ENCODE data around the gene CDX1.

CDX1 gene

DNA sequence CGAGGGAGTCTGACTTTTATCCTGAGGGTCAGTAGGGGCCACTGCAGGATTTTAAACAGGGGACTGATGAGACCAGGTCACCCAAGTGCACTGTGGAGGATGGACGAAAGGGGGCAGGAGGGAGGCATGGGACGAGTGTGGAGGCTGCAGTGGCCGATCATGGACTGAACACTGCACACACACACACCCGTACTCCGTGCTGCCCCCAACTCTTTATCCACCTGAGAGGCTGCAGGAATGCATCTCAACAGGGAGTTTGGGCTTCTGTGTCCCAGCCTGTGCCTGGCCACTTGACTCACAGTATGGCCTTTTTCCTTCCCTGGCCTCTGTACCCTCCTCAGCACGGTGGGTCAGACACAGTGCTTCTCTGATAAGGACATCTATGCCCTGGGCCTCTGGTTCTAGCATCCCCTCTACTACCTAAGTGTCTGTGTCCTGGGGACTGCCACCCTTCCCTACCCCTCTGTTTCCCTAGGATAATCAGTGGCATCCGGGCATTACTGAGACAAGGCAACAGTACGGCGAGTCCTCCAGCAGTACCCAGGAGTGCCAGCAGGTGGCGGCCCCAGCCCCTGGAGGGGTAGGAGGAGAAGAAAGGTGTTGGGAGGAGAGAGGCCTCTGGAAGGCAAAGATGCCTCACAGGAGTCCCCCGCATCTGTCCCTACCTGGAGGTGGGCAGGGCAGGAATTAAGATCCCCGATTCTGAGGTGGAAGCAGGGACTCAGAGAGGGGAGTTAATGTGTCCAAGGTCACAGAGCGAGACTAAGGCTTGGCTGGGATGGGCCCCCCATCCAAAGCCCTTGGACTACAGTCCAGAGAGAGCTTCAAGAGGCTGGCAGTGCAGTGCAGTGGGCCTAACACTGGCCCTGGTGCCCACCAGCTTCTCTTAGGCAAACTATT lies 5.1 kb upstream of the CDX1 start:
- Histone ChIP-seq H2BK12ac (ENCODE audit: low read length) (no peak overlapping the region), H2AK5ac (ENCODE audit: low read depth, low read length) (no peak overlapping the region), H2BK120ac (ENCODE audit: low read depth, low read length) (no peak overlapping the region), H3K27me3 (ENCODE audit: control insufficient read depth in 3 of 3, insufficient read depth in 3 of 3, low read depth in 1 of 3, low read length in 3 of 3) (peaks cover 0 to 12% (median 3%) of the 10 kb centered on the region in 3 experiments), H3K18ac (ENCODE audit: low read length) (peak overlapping the region; percentile 78), H3K4me3 (ENCODE audit: low read length in 2 of 2) (peak overlapping the region in 1 of 2 donors; percentile 24), H3K4ac (ENCODE audit: low read length) (no peak overlapping the region), H2BK5ac (ENCODE audit: low read length) (no peak overlapping the region), H3K14ac (ENCODE audit: low read length) (no peak overlapping the region), H3K36me3 (replicated peaks in 1 of 2; ENCODE audit: control insufficient read depth in 2 of 2, insufficient read depth in 2 of 2, low read length in 2 of 2) (no peaks in the 10 kb centered on the region), H2BK15ac (ENCODE audit: low read length) (peak overlapping the region; percentile 2), H3K27ac (replicated peaks; ENCODE audit: low read length) (no peak overlapping the region), H3K79me1 (ENCODE audit: low read depth, low read length) (no peaks in the 10 kb centered on the region), H3K23ac (ENCODE audit: low read depth, low read length, poor library complexity) (no peak overlapping the region), H3K9ac (ENCODE audit: low read depth, low read length, poor library complexity) (no peak overlapping the region), H3K4me2 (ENCODE audit: insufficient read depth, low read length, poor library complexity, severe bottlenecking) (peak overlapping the region; percentile 19), H4K8ac (ENCODE audit: low read depth, low read length) (peak overlapping the region; percentile 26), H2AFZ (ENCODE audit: low read length) (peak overlapping the region; percentile 92), H3K9me3 (replicated peaks in 1 of 2; ENCODE audit: control insufficient read depth in 2 of 2, insufficient read depth in 1 of 2, low read depth in 1 of 2, low read length in 2 of 2) (no peaks in the 10 kb centered on the region), H3K4me1 (ENCODE audit: control insufficient read depth in 2 of 2, insufficient read depth in 1 of 2, low read depth in 1 of 2, low read length in 2 of 2) (peaks cover 8 to 25% of the 10 kb centered on the region in 2 donors), H4K91ac (ENCODE audit: low read depth, low read length, poor library complexity) (peak overlapping the region; percentile 77)
- DNase-seq (ENCODE audit: low spot score), result peak; percentile 74
- WGBS, 2 donors (ENCODE audit: extremely low coverage in 2 of 2, insufficient read length in 2 of 2, insufficient replicate concordance in 1 of 2), result no CpG with 5 or more reads among the region's 14 CpGs

DNA sequence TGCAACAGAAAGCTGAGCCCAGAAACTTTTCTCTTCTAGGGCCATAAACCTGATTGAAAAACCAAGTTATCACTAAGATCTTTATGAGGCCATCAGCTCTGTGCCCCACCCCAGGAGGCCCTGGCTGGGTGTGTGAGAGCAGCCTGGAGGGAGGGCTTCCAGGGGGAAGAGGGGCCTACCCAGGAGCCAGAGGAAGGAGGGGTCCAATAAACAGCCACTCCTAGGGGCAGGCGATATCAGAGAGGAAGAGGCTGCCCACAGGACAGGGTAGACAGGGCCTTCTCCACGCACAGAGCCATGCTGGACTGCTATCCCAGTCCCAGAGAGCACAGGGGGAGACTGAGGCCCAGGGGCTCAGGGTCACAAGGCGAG lies 4.5 kb upstream of the CDX1 start:
- H3K4ac ChIP-seq (ENCODE audit: low read length), result no peak overlapping the region
- H2AFZ ChIP-seq (ENCODE audit: low read length), result peak overlapping the region; percentile 15
- H3K27ac ChIP-seq (replicated peaks; ENCODE audit: low read length), result no peak overlapping the region
- peak overlapping the region; percentile 64 for H2AK5ac ChIP-seq (ENCODE audit: low read depth, low read length)
- no peaks in the 10 kb centered on the region for H3K9me3 ChIP-seq (replicated peaks in 1 of 2; ENCODE audit: control insufficient read depth in 2 of 2, insufficient read depth in 1 of 2, low read depth in 1 of 2, low read length in 2 of 2)
- H2BK120ac ChIP-seq (ENCODE audit: low read depth, low read length), result no peak overlapping the region
- H3K36me3 ChIP-seq (replicated peaks in 1 of 2; ENCODE audit: control insufficient read depth in 2 of 2, insufficient read depth in 2 of 2, low read length in 2 of 2), result no peaks in the 10 kb centered on the region
- DNase-seq (ENCODE audit: low spot score), result no peak
- no peak overlapping the region for H3K4me3 ChIP-seq (ENCODE audit: low read length in 2 of 2)
- no CpG with 5 or more reads among the region's 3 CpGs for WGBS, 2 donors (ENCODE audit: extremely low coverage in 2 of 2, insufficient read length in 2 of 2, insufficient replicate concordance in 1 of 2)
- H3K27me3 ChIP-seq (ENCODE audit: control insufficient read depth in 3 of 3, insufficient read depth in 3 of 3, low read depth in 1 of 3, low read length in 3 of 3), result peaks cover 0 to 18% (median 7%) of the 10 kb centered on the region in 3 experiments
- H3K9ac ChIP-seq (ENCODE audit: low read depth, low read length, poor library complexity), result no peak overlapping the region
- no peak overlapping the region for H2BK12ac ChIP-seq (ENCODE audit: low read length)
- H2BK5ac ChIP-seq (ENCODE audit: low read length), result no peak overlapping the region
- no peak overlapping the region for H3K23ac ChIP-seq (ENCODE audit: low read depth, low read length, poor library complexity)
- peaks cover 8 to 25% of the 10 kb centered on the region in 2 donors for H3K4me1 ChIP-seq (ENCODE audit: control insufficient read depth in 2 of 2, insufficient read depth in 1 of 2, low read depth in 1 of 2, low read length in 2 of 2)
- no peak overlapping the region for H4K8ac ChIP-seq (ENCODE audit: low read depth, low read length)
- H2BK15ac ChIP-seq (ENCODE audit: low read length), result no peak overlapping the region
- H3K4me2 ChIP-seq (ENCODE audit: insufficient read depth, low read length, poor library complexity, severe bottlenecking), result no peak overlapping the region
- H3K79me1 ChIP-seq (ENCODE audit: low read depth, low read length), result no peaks in the 10 kb centered on the region
- H4K91ac ChIP-seq (ENCODE audit: low read depth, low read length, poor library complexity), result no peak overlapping the region
- no peak overlapping the region for H3K14ac ChIP-seq (ENCODE audit: low read length)
- no peak overlapping the region for H3K18ac ChIP-seq (ENCODE audit: low read length)

DNA sequence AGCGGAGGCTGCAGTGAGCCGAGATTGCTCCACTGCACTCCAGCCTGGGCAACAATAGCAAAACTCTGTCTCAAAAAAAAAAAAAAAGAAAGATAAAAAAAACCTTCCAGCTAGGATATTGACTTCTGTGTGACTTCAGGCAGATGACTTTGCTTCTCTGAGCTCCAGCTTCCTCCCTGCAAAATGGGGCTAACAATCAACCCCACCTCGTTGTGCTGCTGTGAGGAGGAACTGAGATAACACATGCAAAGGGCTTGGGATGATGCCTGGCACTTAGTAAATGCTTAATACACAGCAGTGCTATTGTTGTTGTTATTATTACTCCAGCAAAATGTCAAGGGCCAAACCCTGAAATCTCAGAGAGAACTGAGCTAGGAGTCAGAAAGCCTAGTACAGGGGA lies 3.5 kb upstream of the CDX1 start:
- H3K4me3 ChIP-seq (ENCODE audit: low read length in 2 of 2), result no peak overlapping the region
- H2AK5ac ChIP-seq (ENCODE audit: low read depth, low read length), result no peak overlapping the region
- no peak overlapping the region for H3K14ac ChIP-seq (ENCODE audit: low read length)
- H4K8ac ChIP-seq (ENCODE audit: low read depth, low read length), result no peak overlapping the region
- H3K79me1 ChIP-seq (ENCODE audit: low read depth, low read length), result no peaks in the 10 kb centered on the region
- peaks cover 3 to 27% (median 9%) of the 10 kb centered on the region in 3 experiments for H3K27me3 ChIP-seq (ENCODE audit: control insufficient read depth in 3 of 3, insufficient read depth in 3 of 3, low read depth in 1 of 3, low read length in 3 of 3)
- H3K9ac ChIP-seq (ENCODE audit: low read depth, low read length, poor library complexity), result no peak overlapping the region
- H2BK15ac ChIP-seq (ENCODE audit: low read length), result no peak overlapping the region
- no peak overlapping the region for H3K4ac ChIP-seq (ENCODE audit: low read length)
- DNase-seq (ENCODE audit: low spot score), result no peak
- WGBS, 2 donors (ENCODE audit: extremely low coverage in 2 of 2, insufficient read length in 2 of 2, insufficient replicate concordance in 1 of 2), result no CpG with 5 or more reads among the region's 3 CpGs
- no peak overlapping the region for H2BK120ac ChIP-seq (ENCODE audit: low read depth, low read length)
- no peaks in the 10 kb centered on the region for H3K36me3 ChIP-seq (replicated peaks in 1 of 2; ENCODE audit: control insufficient read depth in 2 of 2, insufficient read depth in 2 of 2, low read length in 2 of 2)
- H3K18ac ChIP-seq (ENCODE audit: low read length), result peak overlapping the region; percentile 64
- H3K23ac ChIP-seq (ENCODE audit: low read depth, low read length, poor library complexity), result no peak overlapping the region
- no peak overlapping the region for H3K27ac ChIP-seq (replicated peaks; ENCODE audit: low read length)
- H2BK12ac ChIP-seq (ENCODE audit: low read length), result no peak overlapping the region
- H3K4me2 ChIP-seq (ENCODE audit: insufficient read depth, low read length, poor library complexity, severe bottlenecking), result no peak overlapping the region
- peak overlapping the region; percentile 78 for H2BK5ac ChIP-seq (ENCODE audit: low read length)
- H4K91ac ChIP-seq (ENCODE audit: low read depth, low read length, poor library complexity), result no peak overlapping the region
- H2AFZ ChIP-seq (ENCODE audit: low read length), result no peak overlapping the region
- no peaks in the 10 kb centered on the region for H3K9me3 ChIP-seq (replicated peaks in 1 of 2; ENCODE audit: control insufficient read depth in 2 of 2, insufficient read depth in 1 of 2, low read depth in 1 of 2, low read length in 2 of 2)
- H3K4me1 ChIP-seq (ENCODE audit: control insufficient read depth in 2 of 2, insufficient read depth in 1 of 2, low read depth in 1 of 2, low read length in 2 of 2), result peaks cover 13 to 21% of the 10 kb centered on the region in 2 donors

DNA sequence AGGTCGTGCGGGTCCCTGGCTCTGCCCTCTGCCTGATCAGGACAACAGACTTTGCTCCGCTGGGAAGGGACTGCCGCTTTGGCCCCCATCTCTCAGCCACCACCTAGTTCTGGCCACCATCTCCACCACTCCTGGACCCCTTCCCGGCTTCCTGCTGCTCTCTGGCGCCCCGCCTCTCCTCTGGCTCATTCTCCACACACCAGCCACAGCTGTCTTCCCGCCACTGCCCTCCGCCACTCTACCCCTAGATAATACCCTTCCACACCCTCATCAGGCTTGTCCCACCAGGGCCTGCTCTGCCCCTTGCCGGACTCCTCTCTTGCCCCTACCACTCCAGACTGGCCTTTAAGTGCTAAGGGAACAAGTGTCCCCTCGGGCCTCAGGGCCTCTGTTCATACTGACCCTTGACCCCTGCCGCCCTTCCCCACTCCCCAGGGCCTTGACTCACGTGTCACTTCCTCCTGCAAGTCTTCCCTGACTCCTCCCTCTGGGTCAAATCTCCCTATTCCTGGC lies 3.0 kb upstream of the CDX1 start:
- Histone ChIP-seq H3K27ac (replicated peaks; ENCODE audit: low read length) (no peak overlapping the region), H2AFZ (ENCODE audit: low read length) (peak overlapping the region; percentile 36), H3K27me3 (ENCODE audit: control insufficient read depth in 3 of 3, insufficient read depth in 3 of 3, low read depth in 1 of 3, low read length in 3 of 3) (peaks cover 7 to 30% (median 9%) of the 10 kb centered on the region in 3 experiments), H3K4ac (ENCODE audit: low read length) (no peak overlapping the region), H3K9ac (ENCODE audit: low read depth, low read length, poor library complexity) (no peak overlapping the region), H3K14ac (ENCODE audit: low read length) (no peak overlapping the region), H2BK5ac (ENCODE audit: low read length) (peak overlapping the region; percentile 78), H3K18ac (ENCODE audit: low read length) (peak overlapping the region; percentile 64), H3K4me1 (ENCODE audit: control insufficient read depth in 2 of 2, insufficient read depth in 1 of 2, low read depth in 1 of 2, low read length in 2 of 2) (peaks cover 14 to 16% of the 10 kb centered on the region in 2 donors), H3K79me1 (ENCODE audit: low read depth, low read length) (no peaks in the 10 kb centered on the region), H3K23ac (ENCODE audit: low read depth, low read length, poor library complexity) (no peak overlapping the region), H3K36me3 (replicated peaks in 1 of 2; ENCODE audit: control insufficient read depth in 2 of 2, insufficient read depth in 2 of 2, low read length in 2 of 2) (no peaks in the 10 kb centered on the region), H3K4me3 (ENCODE audit: low read length in 2 of 2) (no peak overlapping the region), H2BK120ac (ENCODE audit: low read depth, low read length) (no peak overlapping the region), H2AK5ac (ENCODE audit: low read depth, low read length) (peak overlapping the region; percentile 33), H3K4me2 (ENCODE audit: insufficient read depth, low read length, poor library complexity, severe bottlenecking) (no peak overlapping the region), H2BK12ac (ENCODE audit: low read length) (no peak overlapping the region), H4K8ac (ENCODE audit: low read depth, low read length) (no peak overlapping the region), H4K91ac (ENCODE audit: low read depth, low read length, poor library complexity) (no peak overlapping the region), H3K9me3 (replicated peaks in 1 of 2; ENCODE audit: control insufficient read depth in 2 of 2, insufficient read depth in 1 of 2, low read depth in 1 of 2, low read length in 2 of 2) (no peaks in the 10 kb centered on the region), H2BK15ac (ENCODE audit: low read length) (no peak overlapping the region)
- no peak for DNase-seq (ENCODE audit: low spot score)
- no CpG with 5 or more reads among the region's 13 CpGs for WGBS, 2 donors (ENCODE audit: extremely low coverage in 2 of 2, insufficient read length in 2 of 2, insufficient replicate concordance in 1 of 2)
